DMS79 (cell line): ENCODE results near the gene CYP2J2.
"Not testable (repeated sequence)": the region's sequence is repeated elsewhere in the genome, so short reads cannot be mapped to it uniquely, and the experiment has no call there.

Source experiments
- DNase-seq: peaks from one replicate; lab custom pipeline; 2025; lab: John Stamatoyannopoulos, UW

Gene CYP2J2

GRCh38 chr1:59926381-59927123 is at the start of gene CYP2J2:
CYP2J2 (minus strand) TSS chr1:59926773; CDS start chr1:59926746, 27 bp downstream.
- DNase-seq = peak; percentile 23

DNA sequence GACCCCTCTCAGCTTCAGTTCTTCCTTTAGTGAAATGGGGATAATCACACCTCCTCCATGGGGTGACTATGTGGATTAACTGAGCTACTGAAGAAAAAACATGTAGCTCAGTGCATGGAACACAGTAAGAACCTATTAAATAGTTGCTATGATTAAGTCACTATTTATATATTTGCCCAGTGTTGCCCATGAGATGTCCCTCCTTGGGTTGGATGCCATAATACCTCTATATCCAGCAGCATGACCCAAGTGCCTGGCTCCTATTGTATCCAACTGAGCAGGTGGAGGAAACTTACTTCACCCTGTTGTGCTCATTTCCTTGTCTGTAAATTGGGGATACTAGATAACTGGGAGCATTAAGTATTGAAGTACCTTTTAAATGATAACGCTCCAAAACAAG is 47.1 kb upstream of the CYP2J2 start:
- no peak for DNase-seq

DNA sequence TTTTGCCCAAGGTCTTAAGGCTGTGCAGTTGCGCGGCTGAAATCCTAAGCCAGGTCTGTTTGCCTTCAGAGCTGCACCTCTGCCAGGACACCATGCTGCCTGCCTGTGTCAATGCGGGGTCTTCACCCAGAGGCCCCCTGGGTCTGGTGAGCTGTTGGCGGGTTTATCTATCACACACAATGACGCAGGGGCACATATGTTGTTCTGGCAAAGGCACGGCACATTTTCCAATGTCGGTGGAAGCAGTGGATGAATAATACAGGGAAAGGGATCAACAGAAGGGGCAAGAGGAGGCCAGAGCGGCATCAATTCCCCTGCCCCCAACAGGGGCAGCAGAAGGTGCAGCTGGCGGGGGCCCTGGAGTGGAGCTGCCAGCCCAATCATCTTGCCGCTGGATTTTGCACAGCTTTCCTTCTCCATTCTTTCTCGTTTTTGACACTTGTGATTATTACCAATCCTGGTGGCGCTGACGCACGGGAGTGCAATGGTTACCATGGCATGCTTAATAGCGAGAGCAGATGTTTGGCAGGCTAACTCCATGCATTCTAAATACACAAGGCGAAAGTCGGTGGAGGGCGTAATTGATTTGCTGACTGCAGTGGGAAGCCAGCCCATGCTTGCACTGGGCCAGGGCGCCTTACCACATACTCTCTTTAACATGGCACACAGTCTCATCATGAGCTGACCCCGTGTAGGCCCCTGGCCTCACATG is 45.8 kb upstream of the CYP2J2 start:
- no peak for DNase-seq

GRCh38 chr1:59971464-59971911 is 44.9 kb upstream of the CYP2J2 start:
- peak; percentile 36 for DNase-seq

- not testable (repeated sequence) for DNase-seq
Observed at GRCh38 chr1:59969542-59970175, 43.1 kb upstream of the CYP2J2 start.

- not testable (repeated sequence) for DNase-seq
Observed at GRCh38 chr1:59968746-59969145, 42.2 kb upstream of the CYP2J2 start.

DNA sequence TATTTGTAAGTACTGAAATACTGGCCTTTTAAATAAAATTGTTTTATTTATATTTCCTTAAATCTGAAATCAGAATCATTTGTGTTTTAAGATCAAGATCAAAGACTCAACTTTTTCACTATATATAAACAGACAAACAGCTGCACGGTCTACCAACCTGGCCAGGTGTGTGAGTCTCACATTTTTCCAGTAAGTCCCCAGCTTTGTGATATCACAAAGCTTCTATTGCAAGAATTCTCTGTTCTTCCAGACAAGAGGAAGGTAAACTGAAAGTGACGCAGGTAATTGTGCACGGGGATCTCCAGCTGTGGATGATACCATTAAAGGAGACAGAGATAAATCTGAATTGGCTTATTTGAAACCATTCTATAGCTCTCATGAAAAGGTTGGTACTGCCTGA is 41.2 kb upstream of the CYP2J2 start:
- DNase-seq = no peak

GRCh38 chr1:59967141-59967697 is 40.6 kb upstream of the CYP2J2 start:
- peak; percentile 25 for DNase-seq

GRCh38 chr1:59952065-59952464 is 25.5 kb upstream of the CYP2J2 start:
- DNase-seq = no peak

DNA sequence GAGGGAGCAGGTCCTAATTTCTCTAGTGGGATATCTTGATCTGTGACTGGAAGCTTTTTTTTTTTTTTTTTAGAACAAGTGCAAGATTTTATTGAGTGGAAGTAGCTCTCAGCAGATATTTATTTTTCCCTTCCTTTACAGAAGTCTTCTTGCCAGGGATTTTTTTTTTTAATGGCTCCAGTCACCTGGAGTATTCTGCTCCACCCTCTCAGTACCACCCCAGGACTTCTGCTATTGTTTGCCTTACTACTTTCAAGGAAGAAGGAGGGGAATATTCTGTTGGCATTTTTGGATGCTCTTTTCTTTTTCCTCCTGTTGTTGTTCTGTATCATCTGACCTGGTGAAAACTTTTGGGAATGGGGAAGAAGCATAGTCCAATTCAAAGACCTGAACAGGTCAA is 23.1 kb upstream of the CYP2J2 start:
- DNase-seq = no peak

DNA sequence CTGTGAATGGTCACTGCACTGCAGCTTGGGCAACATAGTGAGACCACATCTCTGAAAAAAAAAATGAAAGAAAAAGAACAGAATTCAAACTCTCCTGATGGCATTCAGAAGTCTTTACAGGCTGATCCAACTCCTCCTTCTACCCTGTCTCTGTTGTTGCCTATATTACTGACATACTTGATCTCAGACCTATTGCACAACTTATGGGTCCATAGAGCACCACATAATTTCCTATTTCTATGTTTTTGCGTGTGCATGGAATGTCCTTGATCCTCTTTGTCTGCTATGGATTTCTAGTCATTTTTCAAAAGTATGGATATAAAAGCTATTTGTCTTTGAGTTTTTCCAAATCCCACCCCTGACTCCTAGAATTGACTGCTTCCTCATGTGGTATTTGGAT is 22.4 kb upstream of the CYP2J2 start:
- no peak for DNase-seq

DNA sequence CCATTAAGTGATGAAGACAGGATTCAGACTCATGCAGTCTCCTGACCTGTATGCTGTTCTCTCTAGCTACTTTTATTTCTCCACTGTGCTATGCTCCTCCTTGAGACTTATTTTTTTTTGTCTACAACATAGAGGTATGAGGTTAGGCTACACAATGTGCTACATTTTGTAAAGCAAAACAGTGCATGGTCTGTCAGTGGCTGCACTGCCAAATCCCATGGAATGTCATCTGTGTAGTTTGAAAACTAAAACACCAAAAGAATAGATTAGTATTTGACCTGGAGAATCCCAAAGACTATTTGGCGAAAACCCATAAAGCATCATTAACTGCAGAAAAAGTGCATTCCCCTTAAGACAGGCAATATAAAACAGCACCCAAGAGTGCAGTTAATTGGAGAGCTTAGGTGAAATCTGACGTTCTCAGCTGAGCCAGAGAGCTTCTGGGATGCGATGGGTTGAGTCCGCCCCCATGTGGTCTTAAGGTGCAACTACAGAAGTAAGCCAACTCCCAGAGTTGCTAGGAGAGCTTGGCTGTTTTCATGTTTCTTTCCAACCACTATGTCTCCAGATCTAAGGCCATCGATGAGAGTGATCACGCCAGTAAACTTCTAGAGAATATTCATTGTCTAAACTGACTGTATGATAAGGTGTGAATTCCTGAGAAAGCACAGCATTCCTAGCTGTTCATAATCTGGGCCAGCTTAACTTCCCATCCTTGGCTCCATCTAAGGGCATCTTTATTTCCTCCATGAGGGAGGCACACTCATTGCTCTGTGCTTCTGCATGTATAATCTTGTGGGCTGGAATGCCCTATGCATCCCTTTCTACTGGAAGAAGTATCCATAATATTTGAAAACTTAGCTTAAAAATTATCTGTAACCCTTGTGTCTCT is 20.7 kb upstream of the CYP2J2 start:
- peak; percentile 28 for DNase-seq

- no peak for DNase-seq
Observed at GRCh38 chr1:59945790-59946189, 19.2 kb upstream of the CYP2J2 start.

- DNase-seq = no peak
Observed at GRCh38 chr1:59939393-59939792, 12.8 kb upstream of the CYP2J2 start.

DNA sequence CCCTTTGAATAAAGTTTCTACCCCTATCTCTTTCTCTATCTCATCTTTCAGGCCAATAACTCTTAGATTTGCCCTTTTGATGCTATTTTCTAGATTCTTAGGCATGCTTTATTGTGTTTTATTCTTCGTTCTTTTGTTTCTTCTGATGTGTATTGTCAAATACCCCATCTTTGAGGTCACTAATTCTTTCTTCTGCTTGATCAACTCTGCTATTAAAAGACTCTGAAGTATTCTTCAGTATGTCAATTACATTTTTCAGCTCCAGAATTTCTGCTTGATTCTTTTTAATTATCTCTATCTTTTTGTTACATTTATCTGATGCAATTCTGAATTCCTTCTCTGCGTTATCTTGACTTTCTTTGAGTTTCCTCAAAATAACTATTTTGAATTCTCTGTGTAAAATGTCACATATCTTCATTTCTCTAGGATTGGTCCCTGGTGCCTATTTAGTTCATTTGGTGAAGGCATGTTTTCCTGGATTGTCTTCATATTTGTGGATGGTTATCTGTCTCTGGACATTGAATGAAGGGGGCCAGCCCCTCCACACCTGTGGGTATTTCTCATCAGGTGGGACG is 11.2 kb upstream of the CYP2J2 start:
- no peak for DNase-seq

DNA sequence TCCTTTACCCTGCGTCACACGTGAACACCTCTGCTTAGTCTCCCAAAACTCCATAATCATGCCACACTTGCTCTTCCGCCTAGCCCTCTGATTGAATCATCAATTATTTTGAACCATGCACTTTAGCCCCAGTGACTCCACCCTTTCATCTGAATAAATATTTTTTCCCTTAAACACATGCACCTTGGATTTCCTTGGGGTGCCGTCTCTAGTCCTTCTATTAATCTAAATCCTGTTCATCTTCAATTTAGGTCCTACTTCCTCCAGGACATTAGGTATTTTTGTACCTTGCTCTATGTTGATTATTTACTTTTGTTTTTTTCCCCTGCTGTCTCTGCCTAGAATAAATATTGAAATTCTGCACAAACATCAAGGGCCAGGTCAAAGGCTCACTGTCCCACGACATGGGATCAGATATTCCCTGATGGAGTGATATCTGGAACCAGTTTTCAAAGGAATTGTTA is 9.8 kb upstream of the CYP2J2 start:
- DNase-seq = no peak

- no peak for DNase-seq
Observed at GRCh38 chr1:59928996-59929395, 2.4 kb upstream of the CYP2J2 start.

GRCh38 chr1:59927213-59927612 is 640 bp upstream of the CYP2J2 start:
- no peak for DNase-seq

GRCh38 chr1:59924653-59925052 is 1.9 kb downstream of the CYP2J2 start:
- DNase-seq = no peak

DNA sequence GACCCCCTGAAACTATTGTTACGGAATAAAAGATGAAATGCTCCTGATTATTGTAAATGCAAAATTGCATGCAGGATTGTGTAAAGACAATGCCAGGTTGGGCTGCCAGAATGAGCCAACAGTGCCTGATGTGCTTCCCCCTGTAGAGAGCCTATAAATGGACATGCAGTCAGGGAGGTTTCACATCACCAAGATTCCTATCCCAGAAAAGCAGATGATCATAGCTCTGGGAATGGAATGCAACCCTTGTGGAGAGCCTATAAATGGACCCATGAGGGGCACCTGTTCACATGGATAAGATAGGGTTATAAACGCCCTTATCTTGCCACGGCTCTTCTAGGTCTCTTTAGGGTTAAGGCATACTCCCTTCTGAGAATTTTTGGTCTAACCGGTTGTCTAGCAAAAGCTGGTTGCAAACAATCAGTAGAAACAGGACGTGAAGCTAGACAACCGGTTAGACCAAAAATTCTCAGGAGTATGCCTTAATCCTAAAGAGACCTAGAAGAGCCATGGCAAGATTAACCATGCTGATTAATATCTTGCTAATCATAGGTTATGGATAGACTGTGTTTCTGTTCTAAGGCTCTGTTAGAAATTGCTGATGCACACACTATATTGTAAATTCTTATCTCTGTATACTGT is 5.2 kb downstream of the CYP2J2 start:
- DNase-seq = not testable (repeated sequence)

DNA sequence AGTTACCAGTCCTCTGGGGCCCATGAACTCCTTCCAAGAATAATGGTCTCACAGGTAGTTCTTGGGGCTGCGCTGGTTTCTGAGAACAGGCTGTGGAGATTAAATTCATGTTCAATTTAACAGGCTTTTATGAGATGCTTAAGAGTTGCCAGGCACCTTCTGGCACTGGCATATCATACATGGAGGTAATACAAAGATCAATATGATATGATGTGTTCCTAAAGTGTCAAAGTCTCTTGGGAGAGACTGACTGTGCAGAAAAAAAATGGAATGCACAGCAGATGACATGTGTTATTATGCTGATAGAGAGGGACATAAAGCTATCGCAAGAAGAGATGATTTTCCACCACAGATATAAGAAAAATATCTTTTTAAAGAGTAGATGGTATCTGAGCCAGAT is 6.8 kb downstream of the CYP2J2 start:
- DNase-seq = no peak
